Thymus (tissue), 11 donors: ENCODE results near the gene SHROOM2. TPM values are rescaled to one million over a fixed set of nuclear protein-coding genes. Genes with fewer than 3 reads are reported as not detected.
"Not testable (repeated sequence)": the region's sequence is repeated elsewhere in the genome, so short reads cannot be mapped to it uniquely, and the experiment has no call there.

ENCODE experiments used
- DNase-seq, 9 donors: peaks; one replicate each; pipeline ENCODE4 v3.0.0-alpha.2; 2013; ENCODE audit warnings: low spot score in 9 of 9, low read depth in 6 of 9, missing footprints in 1 of 9
- H3K27ac ChIP-seq, 2 donors: one replicate each; pipeline ENCODE4 v1.5.1; 2013; ENCODE audit warnings: control low read depth in 1 of 2, low read depth in 1 of 2, low read length in 1 of 2, mild to moderate bottlenecking in 1 of 2, moderate library complexity in 1 of 2
- H3K27me3 ChIP-seq, 2 donors: one replicate each; pipeline ENCODE4 v1.5.1; 2013; ENCODE audit warnings: low read length in 1 of 2; ENCODE audit not compliant: control insufficient read depth in 2 of 2, insufficient read depth in 1 of 2
- H3K36me3 ChIP-seq, 2 donors: one replicate each; pipeline ENCODE4 v1.5.1; 2013; ENCODE audit warnings: low read length in 1 of 2, mild to moderate bottlenecking in 1 of 2, moderate library complexity in 1 of 2; ENCODE audit not compliant: control insufficient read depth in 2 of 2, insufficient read depth in 2 of 2
- H3K4me1 ChIP-seq, 2 donors: one replicate each; pipeline ENCODE4 v1.5.1; 2013; ENCODE audit warnings: low read length in 2 of 2; ENCODE audit not compliant: control insufficient read depth in 2 of 2, insufficient read depth in 2 of 2
- H3K4me3 ChIP-seq, 2 donors: one replicate each; pipeline ENCODE4 v1.5.1; 2013; ENCODE audit warnings: low read length in 2 of 2, control low read depth in 1 of 2, mild to moderate bottlenecking in 1 of 2
- H3K9me3 ChIP-seq, 2 donors: one replicate each; pipeline ENCODE4 v1.5.1; 2013; ENCODE audit warnings: low read length in 1 of 2, mild to moderate bottlenecking in 1 of 2; ENCODE audit not compliant: control insufficient read depth in 2 of 2, insufficient read depth in 1 of 2
- WGBS: extraction: QIAGEN DNeasy Blood & Tissue Kit; methylation state at CpG from one replicate; pipeline ENCODE4 v1.1.7; 2013; 5-methylcytosine and 5-hydroxymethylcytosine counted together
- polyA plus RNA-seq: library from polyadenylated mRNA; stranded (reverse); fragments of 200-250 nt; gene quantifications from one replicate; pipeline ENCODE4 v1.2.3, GENCODE V29; 2013
- total RNA-seq: library from RNA; stranded (reverse); fragments of 120-200 nt; gene quantifications from one replicate; pipeline ENCODE4 v1.2.4, GENCODE V29; 2013
- donor health status: healthy.

The SHROOM2 gene
- total and polyA plus RNA-seq, 2 donors, result 2.3 to 4.6 TPM

DNA sequence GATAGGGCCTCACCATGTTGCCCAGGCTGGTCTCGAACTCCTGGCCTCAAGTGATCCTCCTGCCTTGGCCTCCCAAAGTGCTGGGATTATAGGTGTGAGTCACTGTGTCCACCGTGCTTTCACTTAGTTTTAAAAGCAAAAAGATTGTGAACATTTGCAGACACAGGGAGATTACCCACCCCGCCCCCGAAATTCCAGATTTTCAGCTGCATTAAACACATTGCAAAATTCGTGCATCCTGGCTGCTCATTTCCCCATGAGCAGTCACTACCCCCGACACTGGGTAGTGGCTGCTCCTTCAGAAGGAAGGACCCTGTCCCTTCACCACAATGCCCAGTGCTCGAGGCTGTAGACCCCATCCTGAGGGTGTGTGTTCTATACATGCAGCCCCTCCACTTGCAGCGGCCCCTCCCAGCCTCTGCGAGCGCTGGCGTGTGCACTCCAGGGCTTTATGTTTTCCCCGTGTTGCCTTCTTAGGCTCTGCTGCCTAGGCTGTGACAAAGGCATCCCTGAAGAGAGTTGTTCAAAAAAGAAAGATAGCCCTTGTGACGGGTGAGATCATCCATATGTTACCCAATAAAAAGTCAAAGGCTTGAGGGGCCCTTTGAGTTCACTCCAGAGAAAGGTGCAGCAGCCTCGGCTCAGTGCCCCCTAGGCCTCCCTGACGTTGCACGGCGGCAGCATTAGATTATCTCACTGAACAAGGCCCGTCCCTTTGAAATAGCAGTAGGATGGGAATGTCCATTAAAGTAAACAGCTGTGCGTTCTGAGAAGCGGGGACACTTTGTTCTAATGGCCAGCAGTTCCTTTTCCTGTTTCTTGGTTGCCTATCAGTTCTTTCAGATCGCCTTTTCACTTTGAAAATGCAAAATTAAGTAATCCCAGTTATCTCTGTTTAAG lies 71.6 kb downstream of the SHROOM2 start:
- WGBS, result 94% methylated on average over 21 of the region's 21 CpGs
- Histone ChIP-seq H3K4me1 (no peaks in the 10 kb centered on the region), H3K9me3 (no peaks in the 10 kb centered on the region), H3K36me3 (no peaks in the 10 kb centered on the region), H3K27me3 (peaks cover 0 to 11% of the 10 kb centered on the region in 2 donors), H3K27ac (no peak overlapping the region), H3K4me3 (no peak overlapping the region)
- DNase-seq, result no peak

- H3K4me1 ChIP-seq, H3K27ac ChIP-seq, H3K27me3 ChIP-seq, H3K4me3 ChIP-seq, DNase-seq, H3K36me3 ChIP-seq, H3K9me3 ChIP-seq: not testable (repeated sequence)
- 96% methylated on average over 11 of the region's 11 CpGs for WGBS
These were observed 72.5 kb downstream of the SHROOM2 start for GRCh38 chrX:9858684-9859083.

DNA sequence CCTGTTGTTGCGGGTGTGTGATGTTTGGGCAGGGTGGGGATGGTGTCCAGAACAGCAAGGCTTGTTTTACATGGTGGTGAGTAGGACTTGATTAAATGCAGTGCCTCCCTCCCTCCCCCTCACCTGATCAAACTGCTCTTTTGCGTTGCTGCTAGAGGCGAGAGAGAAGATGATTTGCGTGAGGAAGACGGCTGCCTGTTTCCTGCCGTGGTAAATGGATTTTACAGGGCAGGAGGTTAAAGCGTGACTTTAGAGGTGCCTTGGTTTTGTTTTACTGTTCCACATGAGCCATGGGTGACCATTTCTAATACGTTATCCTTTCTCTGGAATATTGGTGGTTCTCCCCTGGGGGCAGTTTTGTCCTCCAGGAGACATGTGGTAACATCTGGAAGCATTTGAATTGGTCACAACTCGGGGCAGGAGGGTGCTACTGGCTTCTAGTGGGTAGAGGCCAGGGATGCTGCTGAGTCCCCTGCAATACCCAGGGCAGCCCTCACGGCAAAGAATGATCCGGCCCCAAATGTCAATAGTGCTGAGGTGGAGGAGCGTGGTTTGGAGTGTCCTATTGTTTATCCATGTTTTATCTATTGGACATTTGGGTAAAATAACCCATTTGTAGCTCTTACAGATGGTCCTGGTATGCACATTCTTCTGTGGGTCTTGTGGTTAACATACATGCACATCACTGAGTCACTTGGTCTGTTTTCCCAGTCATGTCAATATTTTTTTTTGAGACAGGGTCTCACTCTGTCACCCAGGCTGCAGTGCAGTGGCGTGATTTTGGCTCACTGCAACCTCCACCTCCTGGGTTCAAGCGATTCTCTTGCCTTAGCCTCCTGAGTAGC lies 73.7 kb downstream of the SHROOM2 start:
- WGBS, result 58% methylated on average over 14 of the region's 14 CpGs
- no peak overlapping the region for H3K4me3 ChIP-seq
- H3K4me1 ChIP-seq, result no peaks in the 10 kb centered on the region
- H3K36me3 ChIP-seq, result no peaks in the 10 kb centered on the region
- no peaks in the 10 kb centered on the region for H3K9me3 ChIP-seq
- H3K27me3 ChIP-seq, result peaks cover 0 to 9% of the 10 kb centered on the region in 2 donors
- no peak for DNase-seq
- H3K27ac ChIP-seq, result no peak overlapping the region

GRCh38 chrX:9860826-9861225 lies 74.6 kb downstream of the SHROOM2 start:
- Histone ChIP-seq H3K27me3 (peaks cover 0 to 9% of the 10 kb centered on the region in 2 donors), H3K36me3 (no peaks in the 10 kb centered on the region), H3K27ac (no peak overlapping the region), H3K9me3 (no peaks in the 10 kb centered on the region), H3K4me3 (no peak overlapping the region), H3K4me1 (no peaks in the 10 kb centered on the region)
- no peak for DNase-seq
- 93% methylated on average over 1 of the region's 1 CpG for WGBS

GRCh38 chrX:9861711-9862110 lies 75.5 kb downstream of the SHROOM2 start:
- Histone ChIP-seq H3K27me3 (peaks cover 0 to 10% of the 10 kb centered on the region in 2 donors), H3K27ac (no peak overlapping the region), H3K9me3 (no peaks in the 10 kb centered on the region), H3K36me3 (no peaks in the 10 kb centered on the region), H3K4me3 (no peak overlapping the region), H3K4me1 (peaks cover 0 to 4% of the 10 kb centered on the region in 2 donors)
- 97% methylated on average over 9 of the region's 9 CpGs for WGBS
- no peak for DNase-seq

DNA sequence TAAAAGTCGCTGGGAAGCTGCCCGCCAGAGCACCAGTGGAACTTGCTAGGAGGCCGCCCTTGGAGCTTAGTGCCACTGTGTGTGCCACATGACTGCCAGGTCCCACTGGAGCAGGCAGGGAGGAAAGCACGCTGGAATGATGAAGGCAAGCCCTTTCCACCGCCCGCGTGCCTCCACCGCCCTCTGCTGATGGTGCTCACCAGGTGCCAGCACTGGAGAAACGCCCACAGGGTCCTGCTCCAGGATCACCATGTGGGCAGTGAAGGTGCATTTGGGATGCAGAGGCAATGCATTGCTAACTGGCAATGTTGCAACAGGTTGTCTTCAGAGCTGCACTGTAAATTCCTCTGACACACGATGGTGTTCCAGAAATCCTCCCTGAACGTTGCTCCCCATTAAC lies 76.3 kb downstream of the SHROOM2 start:
- peaks cover 0 to 17% of the 10 kb centered on the region in 2 donors for H3K27me3 ChIP-seq
- H3K36me3 ChIP-seq, result no peaks in the 10 kb centered on the region
- H3K9me3 ChIP-seq, result no peaks in the 10 kb centered on the region
- DNase-seq, result no peak
- WGBS, result 97% methylated on average over 11 of the region's 11 CpGs
- peaks cover 0 to 6% of the 10 kb centered on the region in 2 donors for H3K4me1 ChIP-seq
- no peak overlapping the region for H3K27ac ChIP-seq
- no peak overlapping the region for H3K4me3 ChIP-seq

DNA sequence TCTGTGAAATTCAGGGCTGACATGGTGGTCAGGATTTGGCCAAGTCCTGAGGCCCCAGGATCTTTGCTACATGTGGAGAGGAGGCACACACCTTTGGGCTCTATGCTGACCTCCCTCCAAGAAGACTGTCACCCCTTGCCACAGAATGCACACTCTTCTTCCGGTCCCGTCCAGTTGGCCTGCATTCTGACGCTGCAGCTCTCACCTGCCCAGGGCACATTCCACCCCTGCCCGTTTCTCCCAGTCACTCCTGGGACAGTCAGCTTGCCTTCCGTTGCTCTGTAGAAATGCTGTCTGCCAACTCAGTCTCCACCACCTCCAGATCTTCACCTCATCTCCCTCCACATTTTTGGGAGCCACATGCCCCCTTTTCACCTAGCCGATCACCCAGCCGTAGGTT lies 76.7 kb downstream of the SHROOM2 start:
- no peak overlapping the region for H3K27ac ChIP-seq
- peaks cover 0 to 6% of the 10 kb centered on the region in 2 donors for H3K4me1 ChIP-seq
- peaks cover 0 to 20% of the 10 kb centered on the region in 2 donors for H3K27me3 ChIP-seq
- no peak overlapping the region for H3K4me3 ChIP-seq
- H3K9me3 ChIP-seq, result no peaks in the 10 kb centered on the region
- 95% methylated on average over 7 of the region's 7 CpGs for WGBS
- no peak for DNase-seq
- no peaks in the 10 kb centered on the region for H3K36me3 ChIP-seq

DNA sequence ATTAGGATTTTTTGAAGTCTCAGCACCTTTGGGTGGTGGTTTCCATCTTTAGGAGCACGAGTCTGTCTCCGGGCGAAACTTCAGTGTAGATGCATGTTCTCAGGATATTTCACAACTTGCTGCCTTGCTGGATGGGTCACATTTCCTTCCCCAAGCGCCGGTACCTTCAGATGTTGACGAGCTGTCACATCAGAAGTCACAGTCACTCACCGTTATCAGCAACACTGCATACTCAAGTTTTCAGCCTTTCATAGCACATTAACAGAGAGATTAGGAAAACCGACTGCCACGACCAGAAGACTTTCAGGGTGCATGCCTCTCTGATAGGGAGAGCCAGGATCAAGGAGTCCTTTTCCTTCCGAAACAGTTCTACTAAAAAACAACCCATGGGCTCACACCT lies 77.8 kb downstream of the SHROOM2 start:
- 47% methylated on average over 10 of the region's 10 CpGs for WGBS
- H3K4me1 ChIP-seq, result peaks cover 0 to 6% of the 10 kb centered on the region in 2 donors
- H3K27me3 ChIP-seq, result peaks cover 0 to 25% of the 10 kb centered on the region in 2 donors
- H3K27ac ChIP-seq, result no peak overlapping the region
- H3K4me3 ChIP-seq, result no peak overlapping the region
- no peaks in the 10 kb centered on the region for H3K36me3 ChIP-seq
- no peak for DNase-seq
- no peaks in the 10 kb centered on the region for H3K9me3 ChIP-seq
